Measurements from ENCODE around the gene MRPL9. TPM values are rescaled to one million over a fixed set of nuclear protein-coding genes. Genes with fewer than 3 reads are reported as not detected.

MRPL9 gene
- total and polyA plus RNA-seq, 10 of the 15 experiments (the other 5 are each of a cell fraction or from before 2014, with no cell fraction given): 35.7 to 161 (median 110) TPM

- no peak overlapping the region for H2AFZ ChIP-seq (ENCODE audit: control insufficient read depth, low read depth, low read length)
- TF ChIP-seq FOS (IDR thresholded peaks at IDR 0.05; ENCODE audit: borderline replicate concordance, extremely low read depth, insufficient read length): no peak
- TF ChIP-seq MYB (IDR thresholded peaks at IDR 0.05; ENCODE audit: borderline replicate concordance, low read depth, low read length): no peak
- TF ChIP-seq ATF7 (IDR thresholded peaks at IDR 0.05; ENCODE audit: low read depth): no peak
- no peak for TF ChIP-seq EED (IDR thresholded peaks at IDR 0.05; ENCODE audit: low read depth)
- no peak for TF ChIP-seq JUND (IDR thresholded peaks at IDR 0.05; ENCODE audit: low read depth, low read length)
- TF ChIP-seq, protein P1, sequence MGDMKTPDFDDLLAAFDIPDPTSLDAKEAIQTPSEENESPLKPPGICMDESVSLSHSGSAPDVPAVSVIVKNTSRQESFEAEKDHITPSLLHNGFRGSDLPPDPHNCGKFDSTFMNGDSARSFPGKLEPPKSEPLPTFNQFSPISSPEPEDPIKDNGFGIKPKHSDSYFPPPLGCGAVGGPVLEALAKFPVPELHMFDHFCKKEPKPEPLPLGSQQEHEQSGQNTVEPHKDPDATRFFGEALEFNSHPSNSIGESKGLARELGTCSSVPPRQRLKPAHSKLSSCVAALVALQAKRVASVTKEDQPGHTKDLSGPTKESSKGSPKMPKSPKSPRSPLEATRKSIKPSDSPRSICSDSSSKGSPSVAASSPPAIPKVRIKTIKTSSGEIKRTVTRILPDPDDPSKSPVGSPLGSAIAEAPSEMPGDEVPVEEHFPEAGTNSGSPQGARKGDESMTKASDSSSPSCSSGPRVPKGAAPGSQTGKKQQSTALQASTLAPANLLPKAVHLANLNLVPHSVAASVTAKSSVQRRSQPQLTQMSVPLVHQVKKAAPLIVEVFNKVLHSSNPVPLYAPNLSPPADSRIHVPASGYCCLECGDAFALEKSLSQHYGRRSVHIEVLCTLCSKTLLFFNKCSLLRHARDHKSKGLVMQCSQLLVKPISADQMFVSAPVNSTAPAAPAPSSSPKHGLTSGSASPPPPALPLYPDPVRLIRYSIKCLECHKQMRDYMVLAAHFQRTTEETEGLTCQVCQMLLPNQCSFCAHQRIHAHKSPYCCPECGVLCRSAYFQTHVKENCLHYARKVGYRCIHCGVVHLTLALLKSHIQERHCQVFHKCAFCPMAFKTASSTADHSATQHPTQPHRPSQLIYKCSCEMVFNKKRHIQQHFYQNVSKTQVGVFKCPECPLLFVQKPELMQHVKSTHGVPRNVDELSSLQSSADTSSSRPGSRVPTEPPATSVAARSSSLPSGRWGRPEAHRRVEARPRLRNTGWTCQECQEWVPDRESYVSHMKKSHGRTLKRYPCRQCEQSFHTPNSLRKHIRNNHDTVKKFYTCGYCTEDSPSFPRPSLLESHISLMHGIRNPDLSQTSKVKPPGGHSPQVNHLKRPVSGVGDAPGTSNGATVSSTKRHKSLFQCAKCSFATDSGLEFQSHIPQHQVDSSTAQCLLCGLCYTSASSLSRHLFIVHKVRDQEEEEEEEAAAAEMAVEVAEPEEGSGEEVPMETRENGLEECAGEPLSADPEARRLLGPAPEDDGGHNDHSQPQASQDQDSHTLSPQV (IDR thresholded peaks at IDR 0.05): no peak
- TF ChIP-seq TCF3 (IDR thresholded peaks at IDR 0.05; ENCODE audit: borderline replicate concordance, insufficient read depth, low read depth, low read length): no peak
- TF ChIP-seq, protein P2, sequence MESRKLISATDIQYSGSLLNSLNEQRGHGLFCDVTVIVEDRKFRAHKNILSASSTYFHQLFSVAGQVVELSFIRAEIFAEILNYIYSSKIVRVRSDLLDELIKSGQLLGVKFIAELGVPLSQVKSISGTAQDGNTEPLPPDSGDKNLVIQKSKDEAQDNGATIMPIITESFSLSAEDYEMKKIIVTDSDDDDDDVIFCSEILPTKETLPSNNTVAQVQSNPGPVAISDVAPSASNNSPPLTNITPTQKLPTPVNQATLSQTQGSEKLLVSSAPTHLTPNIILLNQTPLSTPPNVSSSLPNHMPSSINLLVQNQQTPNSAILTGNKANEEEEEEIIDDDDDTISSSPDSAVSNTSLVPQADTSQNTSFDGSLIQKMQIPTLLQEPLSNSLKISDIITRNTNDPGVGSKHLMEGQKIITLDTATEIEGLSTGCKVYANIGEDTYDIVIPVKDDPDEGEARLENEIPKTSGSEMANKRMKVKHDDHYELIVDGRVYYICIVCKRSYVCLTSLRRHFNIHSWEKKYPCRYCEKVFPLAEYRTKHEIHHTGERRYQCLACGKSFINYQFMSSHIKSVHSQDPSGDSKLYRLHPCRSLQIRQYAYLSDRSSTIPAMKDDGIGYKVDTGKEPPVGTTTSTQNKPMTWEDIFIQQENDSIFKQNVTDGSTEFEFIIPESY (IDR thresholded peaks at IDR 0.05): no peak
- no peak for TF ChIP-seq CBX3 (IDR thresholded peaks at IDR 0.05; ENCODE audit: borderline replicate concordance, low read depth)
- BruUV-seq (replicated peaks): no TSS peak
- no peak overlapping the region for H3K4me2 ChIP-seq (ENCODE audit: control insufficient read depth, insufficient read depth)
- H3K4me1 ChIP-seq (ENCODE audit: control insufficient read depth, insufficient read depth, low read length): no peaks in the 10 kb centered on the region
- no peaks in the 10 kb centered on the region for H4K20me1 ChIP-seq (ENCODE audit: control insufficient read depth, insufficient read depth)
- RAD21 ChIA-PET (ENCODE audit: unreplicated experiment): interaction anchor here (1.4 kb wide), 1 partner anchor 284 kb away, joined by 4 read pairs; no protein-coding TSS in a partner anchor
- SMC1A ChIA-PET (ENCODE audit: uncharacterized antibody, unreplicated experiment): interaction anchor here (1.4 to 2.1 kb wide), 3 partner anchors 14 to 134 kb away, joined by 3 to 7 read pairs (median 7); no protein-coding TSS in a partner anchor
- no peaks in the 10 kb centered on the region; a peak in 1 of 4 replicates for H3K27me3 ChIP-seq (replicated peaks in 1 of 2; ENCODE audit: control insufficient read depth in 2 of 2, insufficient read depth in 2 of 2, low read length in 1 of 2)
- H3K27ac ChIP-seq (ENCODE audit: control insufficient read depth, insufficient read depth): no peak overlapping the region
- DNase-seq (ENCODE audit: low read depth, low spot score): no peak
- H3K36me3 ChIP-seq (ENCODE audit: control insufficient read depth in 2 of 2, insufficient read depth in 2 of 2, low read length in 1 of 2): no peaks in the 10 kb centered on the region
- no peak for FAIRE-seq
- no peak for ATAC-seq
- H3K9ac ChIP-seq (ENCODE audit: control insufficient read depth, insufficient read depth, low read length): no peak overlapping the region
- intact Hi-C loops (cut with micrococcal nuclease; ENCODE audit: unreplicated experiment) (no loop called here), in situ Hi-C loops (cut with MboI) (no loop called here)
- POLR2A ChIA-PET: no interaction called here
- 27% methylated on average over 19 of the region's 19 CpGs for WGBS (ENCODE audit: insufficient coverage, insufficient replicate concordance, low lambda C conversion rate, missing lambda C conversion rate)
- H3K9me3 ChIP-seq (replicated peaks; ENCODE audit: control insufficient read depth, insufficient read depth, low read length): no peaks in the 10 kb centered on the region
- CTCF ChIA-PET: interaction anchor here (0.9 to 1.9 kb wide), 3 partner anchors 30 to 135 kb away, joined by 3 to 5 read pairs (median 3); no protein-coding TSS in a partner anchor
- no peak overlapping the region for H3K4me3 ChIP-seq
- H3K79me2 ChIP-seq (ENCODE audit: control insufficient read depth, insufficient read depth, low read length): no peaks in the 10 kb centered on the region
Measured at GRCh38 chr1:151728151-151729054, 34.9 kb downstream of the MRPL9 start.

Measured in GM12878 (cell line).